GM12872 (cell line): Measurements from ENCODE around the gene YTHDF2.

Experiments used
- TF ChIP-seq, protein P1 (sequence below): IDR thresholded peaks from 3 replicates; pipeline ENCODE4 v1.5.1; 2011; ENCODE audit warnings: low read depth, mild to moderate bottlenecking, low read length, moderate library complexity; ENCODE audit not compliant: insufficient read depth

The YTHDF2 gene

GRCh38 chr1:28735961-28736449 is 735 bp upstream of the YTHDF2 start:
- TF ChIP-seq, protein P1, sequence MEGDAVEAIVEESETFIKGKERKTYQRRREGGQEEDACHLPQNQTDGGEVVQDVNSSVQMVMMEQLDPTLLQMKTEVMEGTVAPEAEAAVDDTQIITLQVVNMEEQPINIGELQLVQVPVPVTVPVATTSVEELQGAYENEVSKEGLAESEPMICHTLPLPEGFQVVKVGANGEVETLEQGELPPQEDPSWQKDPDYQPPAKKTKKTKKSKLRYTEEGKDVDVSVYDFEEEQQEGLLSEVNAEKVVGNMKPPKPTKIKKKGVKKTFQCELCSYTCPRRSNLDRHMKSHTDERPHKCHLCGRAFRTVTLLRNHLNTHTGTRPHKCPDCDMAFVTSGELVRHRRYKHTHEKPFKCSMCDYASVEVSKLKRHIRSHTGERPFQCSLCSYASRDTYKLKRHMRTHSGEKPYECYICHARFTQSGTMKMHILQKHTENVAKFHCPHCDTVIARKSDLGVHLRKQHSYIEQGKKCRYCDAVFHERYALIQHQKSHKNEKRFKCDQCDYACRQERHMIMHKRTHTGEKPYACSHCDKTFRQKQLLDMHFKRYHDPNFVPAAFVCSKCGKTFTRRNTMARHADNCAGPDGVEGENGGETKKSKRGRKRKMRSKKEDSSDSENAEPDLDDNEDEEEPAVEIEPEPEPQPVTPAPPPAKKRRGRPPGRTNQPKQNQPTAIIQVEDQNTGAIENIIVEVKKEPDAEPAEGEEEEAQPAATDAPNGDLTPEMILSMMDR, result no peak

GRCh38 chr1:28737307-28738132 is 780 bp downstream of the YTHDF2 start:
- TF ChIP-seq, protein P1, result no peak

DNA sequence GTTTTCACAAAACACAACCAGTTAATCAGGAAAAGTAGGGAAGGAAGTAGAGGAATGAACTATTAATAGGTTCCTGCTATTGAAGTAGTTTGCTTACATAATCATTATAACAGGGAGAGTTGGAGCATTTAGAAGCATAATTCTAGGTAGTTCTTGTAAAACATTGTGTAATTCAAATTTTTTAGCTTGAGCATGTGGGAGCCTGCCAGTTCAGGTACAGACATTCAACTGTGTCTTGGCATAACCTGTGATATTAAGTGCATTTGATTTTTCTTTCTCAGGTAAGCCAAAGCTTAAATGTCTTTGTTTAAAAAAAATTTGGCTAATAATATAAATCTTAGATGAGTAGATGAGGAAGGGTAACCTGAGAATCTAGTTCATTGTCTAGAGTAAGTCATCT is 3.4 kb downstream of the YTHDF2 start:
- TF ChIP-seq, protein P1, result no peak

GRCh38 chr1:28744184-28744583 is 7.4 kb downstream of the YTHDF2 start:
- TF ChIP-seq, protein P1, result no peak

DNA sequence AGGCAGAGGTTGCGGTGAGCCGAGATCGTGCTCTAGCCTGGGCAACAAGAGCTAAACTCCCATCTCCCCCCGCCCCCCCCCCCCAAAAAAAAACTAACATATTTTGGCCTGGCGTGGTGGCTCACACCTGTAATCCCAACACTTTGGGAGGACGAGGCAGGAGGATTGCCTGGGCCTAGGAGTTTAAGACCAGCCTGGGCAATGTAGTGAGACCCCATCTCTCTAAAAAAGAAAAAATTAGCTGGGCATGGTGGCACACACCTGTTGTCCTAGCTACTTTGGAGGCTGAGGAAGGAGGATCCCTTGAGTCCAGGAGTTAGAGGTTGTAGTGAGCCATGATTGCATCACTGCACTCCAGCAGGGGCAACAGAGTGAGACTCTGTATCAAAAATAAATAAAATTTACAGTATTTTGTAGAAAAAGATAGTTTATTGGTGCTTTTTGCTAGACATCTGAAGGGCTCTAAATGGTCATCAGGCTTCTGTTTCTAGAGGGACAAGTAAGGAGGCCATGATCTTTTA is 9.0 kb downstream of the YTHDF2 start:
- TF ChIP-seq, protein P1, result no peak

DNA sequence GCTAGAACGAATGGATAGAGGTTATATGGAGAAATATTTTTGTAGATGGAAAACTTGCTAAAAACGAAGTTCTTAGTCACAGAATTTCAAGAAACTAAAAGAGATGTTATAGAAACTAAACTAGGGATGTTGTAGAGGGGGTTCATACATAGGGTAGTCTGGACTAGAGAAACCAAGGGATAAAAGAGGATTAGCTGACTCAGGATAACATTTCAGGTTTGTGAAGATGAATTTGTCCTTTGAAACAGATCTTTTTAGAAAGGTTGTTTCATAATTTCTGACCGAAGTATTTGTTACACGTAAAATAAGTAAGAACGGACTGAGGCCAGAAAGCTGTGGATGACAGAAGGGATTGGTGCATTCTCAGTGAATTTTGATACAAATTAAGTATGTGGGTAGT is 13.6 kb downstream of the YTHDF2 start:
- TF ChIP-seq, protein P1, result no peak

GRCh38 chr1:28751315-28752060 is 14.7 kb downstream of the YTHDF2 start:
- TF ChIP-seq, protein P1, result no peak
